ENCODE data around the gene FUT4. TPM values are rescaled to one million over a fixed set of nuclear protein-coding genes. Genes with fewer than 3 reads are reported as not detected.

Gene FUT4
- total RNA-seq, 1 experiment from 2014 or later, result 5.7 TPM

- ATAC-seq, result no peak
- Histone ChIP-seq H4K20me1 (ENCODE audit: insufficient read depth) (no peaks in the 10 kb centered on the region), H2AFZ (ENCODE audit: low read depth, low read length, poor library complexity, severe bottlenecking) (no peak overlapping the region), H3K79me2 (ENCODE audit: insufficient read depth, low read length) (no peaks in the 10 kb centered on the region; the same call in 1 of the 2 replicates), H3K4me3 (replicated peaks in 1 of 2; ENCODE audit: low read depth in 1 of 2, low read length in 2 of 2) (no peak overlapping the region), H3K4me1 (ENCODE audit: control insufficient read depth in 1 of 2, insufficient read depth in 2 of 2, low read length in 2 of 2) (peaks cover 8 to 13% of the 10 kb centered on the region in 2 experiments; a peak in 3 of 4 replicates), H3K27me3 (ENCODE audit: insufficient read depth, low read length) (no peaks in the 10 kb centered on the region), H3K36me3 (ENCODE audit: control insufficient read depth in 1 of 2, insufficient read depth in 2 of 2, low read length in 2 of 2) (no peaks in the 10 kb centered on the region), H3K9me3 (ENCODE audit: control insufficient read depth in 1 of 2, insufficient read depth in 1 of 2, low read depth in 1 of 2, low read length in 2 of 2) (no peaks in the 10 kb centered on the region), H3K27ac (ENCODE audit: low read depth, low read length) (no peak overlapping the region), H3K9ac (ENCODE audit: low read length) (no peak overlapping the region), H3K9me2 (ENCODE audit: insufficient read depth) (no peaks in the 10 kb centered on the region), H3K4me2 (ENCODE audit: low read length) (no peak overlapping the region)
- no TSS peak for BruUV-seq (replicated peaks)
- TF ChIP-seq SP1 (IDR thresholded peaks at IDR 0.05; ENCODE audit: low read depth), result no peak
- no peak for TF ChIP-seq REST (IDR thresholded peaks at IDR 0.05; ENCODE audit: low read depth)
- TF ChIP-seq FOSL1 (IDR thresholded peaks at IDR 0.05; ENCODE audit: low read depth), result no peak
- no peak for TF ChIP-seq POLR2A (IDR thresholded peaks at IDR 0.05; ENCODE audit: borderline replicate concordance, extremely low read depth, insufficient read depth, insufficient read length)
- no peak for TF ChIP-seq POLR2AphosphoS5 (IDR thresholded peaks at IDR 0.05; ENCODE audit: low read depth, low read length)
- no peak for TF ChIP-seq SIN3A (IDR thresholded peaks at IDR 0.05; ENCODE audit: low read depth)
- TF ChIP-seq ATF3 (IDR thresholded peaks at IDR 0.05), result no peak
- TF ChIP-seq JUND (IDR thresholded peaks at IDR 0.05), result no peak
- no peak for TF ChIP-seq EZH2phosphoT487 (IDR thresholded peaks at IDR 0.05; ENCODE audit: borderline replicate concordance)
- intact Hi-C loops (cut with micrococcal nuclease), result no loop called here
- CTCF ChIA-PET, result no interaction called here
- RAD21 ChIA-PET (ENCODE audit: low non-redundant PET in 1 of 2, low total read pairs in 2 of 2, uncharacterized antibody in 2 of 2, unreplicated experiment in 2 of 2), result no interaction called here
- POLR2A ChIA-PET, result no interaction called here
- no peak for DNase-seq (ENCODE audit: low read depth, low spot score)
Measured at GRCh38 chr11:94539420-94539819, 4.3 kb upstream of the FUT4 start.
